ENCODE data around the gene KRT83.

- TF ChIP-seq CTCF (IDR thresholded peaks at IDR 0.05) (no peak), POLR2A (IDR thresholded peaks at IDR 0.05) (no peak), POLR2AphosphoS5 (IDR thresholded peaks at IDR 0.05) (no peak)
These were observed 34.0 kb upstream of the KRT83 start for GRCh38 chr12:52355176-52355575.

Measured in suprapubic skin (tissue), 4 donors.